Measurements from ENCODE around the gene IFNA2. TPM values are rescaled to one million over a fixed set of nuclear protein-coding genes. Genes with fewer than 3 reads are reported as not detected.
"Not testable (repeated sequence)": the region's sequence is repeated elsewhere in the genome, so short reads cannot be mapped to it uniquely, and the experiment has no call there.

IFNA2 gene
- total RNA-seq (2014; rRNA removed; shearing (Covaris generic)), result not detected in 2 replicates
- not detected in 2 replicates for polyA plus RNA-seq (2014; cell fraction: nucleus; rRNA removed)

- no peak for DNase-seq (ENCODE audit: extremely low read depth, low read depth)
Measured at GRCh38 chr9:21385131-21385670, at the start of gene IFNA2. Gene IFNA2, minus strand, starts transcription at chr9:21385398. Its CDS starts 69 bp downstream, at chr9:21385329.

GRCh38 chr9:21435015-21435383, 49.8 kb upstream of the IFNA2 start:
- not testable (repeated sequence) for DNase-seq (ENCODE audit: extremely low read depth, low read depth)

GRCh38 chr9:21434202-21435014, 49.2 kb upstream of the IFNA2 start:
- peak; percentile 49 for DNase-seq (ENCODE audit: extremely low read depth, low read depth)

- DNase-seq (ENCODE audit: extremely low read depth, low read depth), result no peak
Measured at GRCh38 chr9:21432672-21433425, 47.7 kb upstream of the IFNA2 start.

GRCh38 chr9:21429191-21429590, 44.0 kb upstream of the IFNA2 start:
- no peak for DNase-seq (ENCODE audit: extremely low read depth, low read depth)

GRCh38 chr9:21428235-21428634, 43.0 kb upstream of the IFNA2 start:
- DNase-seq (ENCODE audit: extremely low read depth, low read depth), result no peak

GRCh38 chr9:21415493-21416267, 30.5 kb upstream of the IFNA2 start:
- DNase-seq (ENCODE audit: extremely low read depth, low read depth), result no peak

- no peak for DNase-seq (ENCODE audit: extremely low read depth, low read depth)
Measured at GRCh38 chr9:21414220-21414940, 29.2 kb upstream of the IFNA2 start.

- no peak for DNase-seq (ENCODE audit: extremely low read depth, low read depth)
Measured at GRCh38 chr9:21413624-21414023, 28.4 kb upstream of the IFNA2 start.

GRCh38 chr9:21413151-21413550, 28.0 kb upstream of the IFNA2 start:
- no peak for DNase-seq (ENCODE audit: extremely low read depth, low read depth)

- DNase-seq (ENCODE audit: extremely low read depth, low read depth), result no peak
Measured at GRCh38 chr9:21412107-21412506, 26.9 kb upstream of the IFNA2 start.

- no peak for DNase-seq (ENCODE audit: extremely low read depth, low read depth)
Measured at GRCh38 chr9:21408817-21409216, 23.6 kb upstream of the IFNA2 start, which contains the start of gene IFNA8. Gene IFNA8, plus strand, starts transcription at chr9:21409117. Its CDS starts 60 bp downstream, at chr9:21409177.

- DNase-seq (ENCODE audit: extremely low read depth, low read depth), result no peak
Measured at GRCh38 chr9:21404146-21404545, 18.9 kb upstream of the IFNA2 start.

GRCh38 chr9:21402386-21403251, 17.4 kb upstream of the IFNA2 start:
- DNase-seq (ENCODE audit: extremely low read depth, low read depth), result no peak

GRCh38 chr9:21399956-21400355, 14.8 kb upstream of the IFNA2 start:
- no peak for DNase-seq (ENCODE audit: extremely low read depth, low read depth)

- no peak for DNase-seq (ENCODE audit: extremely low read depth, low read depth)
Measured at GRCh38 chr9:21398955-21399489, 13.8 kb upstream of the IFNA2 start.

GRCh38 chr9:21395778-21396717, 10.8 kb upstream of the IFNA2 start:
- DNase-seq (ENCODE audit: extremely low read depth, low read depth), result no peak

- no peak for DNase-seq (ENCODE audit: extremely low read depth, low read depth)
Measured at GRCh38 chr9:21392270-21392669, 7.1 kb upstream of the IFNA2 start.
